GM19043 (cell line): Measurements from ENCODE around the gene ARHGEF26.

ENCODE experiments used
- ATAC-seq: cut with Tn5 transposase; IDR thresholded peaks from one replicate; pipeline ENCODE4 v1.9.1; 2021; ENCODE audit warnings: low read depth; ENCODE audit not compliant: unreplicated experiment

Gene ARHGEF26

DNA sequence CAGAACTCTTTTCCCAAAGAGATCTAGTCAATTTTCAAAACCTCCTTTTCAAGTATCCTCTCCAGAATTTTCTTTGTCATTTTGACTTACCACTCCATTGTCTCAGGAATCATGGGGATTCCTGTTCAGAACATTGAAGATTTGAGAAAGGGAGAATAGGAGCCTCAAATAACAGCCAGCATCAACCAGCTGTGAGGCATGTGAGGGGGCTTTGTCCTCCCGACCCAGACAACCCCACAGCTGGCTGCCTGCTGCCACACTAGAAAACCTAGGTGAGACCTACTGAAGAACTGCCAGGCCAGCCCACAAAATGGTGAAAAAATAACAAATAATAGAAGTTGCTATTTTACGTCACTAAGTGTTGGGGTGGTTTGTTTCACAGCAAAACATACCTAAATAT lies 5.9 kb upstream of the ARHGEF26 start:
- ATAC-seq = no peak

DNA sequence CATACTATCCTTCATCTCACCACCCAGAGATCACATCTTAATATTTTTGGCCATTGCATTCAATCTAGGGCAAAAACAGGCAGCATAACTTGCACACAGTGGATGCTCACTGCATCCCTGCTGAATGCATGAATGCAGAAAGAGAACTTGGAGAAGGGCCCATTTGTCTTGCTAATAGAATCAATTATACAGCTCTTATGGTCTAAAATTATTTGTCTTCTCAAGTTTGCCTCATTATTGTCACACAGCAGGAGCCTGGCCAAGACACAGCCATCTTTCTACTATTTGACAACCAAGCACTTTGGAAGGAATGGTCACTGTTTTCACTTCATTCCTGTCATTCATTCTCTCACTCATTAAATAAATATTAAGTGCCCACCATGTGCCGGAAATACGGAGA lies 1.2 kb upstream of the ARHGEF26 start:
- no peak for ATAC-seq

DNA sequence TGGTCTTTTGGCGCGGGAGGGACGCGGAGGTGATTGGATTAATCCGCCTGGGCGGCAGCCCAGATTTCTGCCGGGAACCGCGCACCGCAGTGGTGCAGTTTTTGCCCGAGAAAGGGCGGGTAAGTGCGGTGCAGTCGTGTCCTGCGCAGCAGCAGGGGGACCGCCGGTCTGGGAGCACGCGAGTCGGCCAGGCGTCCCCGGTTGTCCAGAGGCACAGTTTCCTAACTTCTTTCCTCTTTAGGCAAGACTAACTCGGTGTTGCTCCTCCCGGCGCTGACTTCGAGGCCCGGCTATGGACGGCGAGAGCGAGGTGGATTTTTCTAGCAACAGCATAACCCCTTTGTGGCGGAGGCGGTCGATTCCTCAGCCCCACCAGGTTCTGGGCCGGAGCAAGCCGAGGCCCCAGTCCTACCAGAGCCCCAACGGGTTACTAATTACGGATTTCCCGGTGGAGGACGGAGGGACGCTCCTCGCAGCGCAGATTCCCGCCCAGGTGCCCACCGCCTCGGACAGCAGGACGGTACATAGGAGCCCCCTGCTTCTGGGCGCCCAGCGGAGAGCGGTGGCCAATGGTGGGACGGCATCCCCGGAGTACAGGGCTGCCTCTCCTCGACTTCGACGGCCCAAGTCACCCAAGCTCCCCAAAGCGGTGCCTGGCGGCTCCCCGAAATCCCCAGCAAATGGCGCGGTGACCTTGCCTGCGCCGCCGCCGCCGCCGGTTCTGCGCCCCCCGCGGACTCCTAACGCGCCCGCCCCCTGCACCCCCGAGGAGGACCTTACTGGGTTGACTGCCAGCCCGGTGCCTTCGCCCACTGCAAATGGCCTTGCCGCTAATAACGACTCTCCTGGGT lies 736 bp downstream of the ARHGEF26 start:
- no peak for ATAC-seq

DNA sequence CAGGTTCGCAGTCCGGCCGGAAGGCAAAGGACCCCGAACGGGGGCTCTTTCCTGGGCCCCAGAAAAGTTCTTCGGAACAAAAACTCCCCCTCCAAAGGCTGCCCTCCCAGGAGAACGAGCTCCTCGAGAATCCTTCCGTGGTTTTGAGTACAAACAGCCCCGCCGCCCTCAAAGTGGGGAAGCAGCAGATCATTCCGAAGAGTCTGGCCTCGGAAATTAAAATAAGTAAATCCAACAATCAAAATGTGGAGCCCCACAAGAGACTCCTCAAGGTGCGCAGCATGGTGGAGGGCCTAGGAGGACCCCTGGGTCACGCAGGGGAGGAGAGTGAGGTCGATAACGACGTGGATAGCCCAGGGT lies 1.3 kb downstream of the ARHGEF26 start:
- no peak for ATAC-seq

DNA sequence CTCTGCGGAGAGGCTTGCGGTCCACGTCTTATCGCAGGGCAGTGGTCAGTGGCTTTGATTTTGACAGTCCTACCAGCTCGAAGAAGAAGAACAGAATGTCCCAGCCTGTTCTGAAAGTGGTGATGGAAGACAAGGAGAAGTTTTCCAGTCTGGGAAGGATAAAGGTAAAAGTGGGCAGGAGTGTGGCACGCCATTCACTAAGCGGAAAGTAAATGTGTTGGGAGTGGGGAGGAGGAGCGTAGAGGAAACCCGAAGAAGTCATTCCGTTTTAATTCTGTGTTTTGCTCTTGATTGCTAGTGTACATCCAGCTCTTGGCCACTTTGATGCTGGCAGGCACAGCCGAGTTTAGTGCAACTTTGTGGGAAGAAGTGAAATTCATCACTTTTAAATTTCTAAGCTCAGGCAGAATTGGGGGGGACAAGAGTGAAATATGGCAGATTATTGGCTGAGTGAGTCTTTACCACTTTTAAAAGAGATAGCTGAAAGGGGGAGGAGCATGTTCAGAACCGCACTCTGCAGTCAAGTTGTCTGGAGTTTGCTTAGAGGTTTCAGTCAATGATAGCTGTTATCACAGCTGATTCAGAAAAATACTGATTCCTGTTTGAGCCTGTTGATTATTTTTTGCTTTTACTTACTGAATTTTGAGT lies 1.8 kb downstream of the ARHGEF26 start:
- ATAC-seq = no peak

DNA sequence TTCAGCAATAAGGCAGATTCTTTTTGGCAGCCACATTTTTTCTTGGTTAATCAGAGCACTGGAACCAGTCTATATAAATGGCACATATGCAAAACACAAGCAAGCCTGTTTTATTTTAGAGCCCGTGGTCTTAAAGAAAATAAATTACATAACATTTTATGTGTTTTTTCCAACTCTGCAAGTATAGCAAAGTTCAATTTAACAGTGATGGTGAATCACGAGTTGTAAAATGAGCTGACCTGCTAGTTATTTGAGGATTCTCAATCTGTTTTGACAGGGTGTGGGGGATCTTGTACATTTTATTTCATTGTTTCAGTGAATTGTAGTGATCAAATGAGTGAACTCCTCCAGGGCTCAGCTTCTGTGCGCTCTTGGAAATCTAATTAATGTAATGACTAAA lies 2.7 kb downstream of the ARHGEF26 start:
- no peak for ATAC-seq

DNA sequence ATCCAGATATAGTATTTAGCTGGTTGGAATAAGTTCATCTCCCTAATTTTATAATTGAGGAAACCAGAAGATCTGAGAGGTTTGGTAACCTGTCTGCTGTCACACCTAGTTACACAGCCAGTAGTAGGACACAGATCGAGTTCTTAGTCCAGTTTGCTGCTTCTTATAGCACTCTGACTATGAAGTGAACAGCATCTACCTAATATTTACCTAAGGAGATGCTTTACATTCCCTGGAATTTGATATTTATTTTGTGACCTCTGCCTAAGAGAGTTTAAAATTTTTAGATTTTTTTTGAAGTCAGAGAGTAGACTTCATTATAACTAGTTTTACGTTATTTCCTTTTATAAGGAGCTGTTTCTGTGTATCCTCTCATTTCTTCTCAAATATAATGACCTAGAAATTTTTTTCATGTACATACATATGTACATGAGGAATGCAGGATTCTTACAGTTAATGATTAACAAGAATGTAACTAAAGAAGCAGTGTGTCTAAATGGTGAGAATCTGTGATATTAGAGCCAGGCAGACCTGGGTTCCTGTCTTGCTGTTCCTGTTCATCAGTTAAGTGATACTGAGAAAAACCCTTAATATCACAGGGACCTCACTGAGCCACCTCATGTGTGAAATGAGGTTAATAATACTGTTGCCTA lies 4.3 kb downstream of the ARHGEF26 start:
- no peak for ATAC-seq

DNA sequence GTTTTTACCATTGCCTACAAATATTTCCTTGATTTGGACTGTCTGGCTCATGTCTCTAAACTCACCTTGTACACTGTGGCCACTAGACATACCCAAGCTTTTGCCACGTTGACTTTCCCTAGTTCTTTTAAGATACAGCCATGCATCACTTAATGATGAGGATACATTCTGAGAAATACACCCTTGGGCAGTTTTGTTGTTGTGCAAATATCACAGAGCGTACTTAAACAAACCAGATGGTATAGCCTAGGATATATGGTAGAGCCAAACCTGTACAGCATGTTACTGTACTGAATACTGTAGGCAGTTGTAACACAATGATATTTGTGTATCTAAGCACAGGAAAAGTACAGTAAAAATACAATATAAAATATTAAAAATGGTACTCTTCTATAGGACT lies 5.5 kb downstream of the ARHGEF26 start:
- no peak for ATAC-seq

DNA sequence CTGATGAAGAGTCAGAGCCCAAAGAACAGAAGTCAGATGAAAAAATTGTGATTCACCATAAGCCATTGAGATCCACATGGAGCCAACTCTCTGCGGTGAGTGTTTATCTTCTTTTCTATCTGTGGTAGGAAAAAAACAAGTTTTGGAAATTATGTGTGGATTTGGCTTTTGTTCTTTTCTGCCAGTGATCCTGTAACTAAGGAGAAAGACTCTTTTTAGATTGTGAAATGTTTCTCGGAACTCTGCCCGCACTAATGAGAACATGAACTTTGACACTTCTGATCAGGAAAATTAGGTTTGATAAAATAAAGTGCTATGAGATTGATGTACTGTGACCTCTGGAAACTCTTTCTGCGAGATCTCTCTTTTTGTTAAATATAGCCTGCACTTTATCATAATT lies 8.4 kb downstream of the ARHGEF26 start:
- no peak for ATAC-seq

DNA sequence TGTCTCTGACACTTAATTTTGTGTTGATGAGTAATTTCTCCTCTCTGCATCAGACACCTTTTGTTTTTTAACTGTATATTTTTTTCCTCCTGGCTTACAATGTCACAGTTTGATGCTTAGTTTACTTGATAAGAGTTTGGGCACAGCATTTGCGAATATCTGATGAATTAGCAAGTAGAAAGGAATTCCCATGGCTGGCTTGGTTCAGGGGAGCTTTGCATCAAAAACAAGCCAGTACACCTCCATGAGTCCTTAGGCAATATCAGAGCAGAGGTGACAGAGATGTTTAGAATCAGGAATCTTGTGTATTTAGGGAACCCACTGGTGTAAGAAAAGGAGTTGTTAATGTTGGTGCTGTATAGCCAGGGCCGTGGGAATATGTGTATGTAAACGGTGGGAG lies 9.3 kb downstream of the ARHGEF26 start:
- ATAC-seq = no peak

DNA sequence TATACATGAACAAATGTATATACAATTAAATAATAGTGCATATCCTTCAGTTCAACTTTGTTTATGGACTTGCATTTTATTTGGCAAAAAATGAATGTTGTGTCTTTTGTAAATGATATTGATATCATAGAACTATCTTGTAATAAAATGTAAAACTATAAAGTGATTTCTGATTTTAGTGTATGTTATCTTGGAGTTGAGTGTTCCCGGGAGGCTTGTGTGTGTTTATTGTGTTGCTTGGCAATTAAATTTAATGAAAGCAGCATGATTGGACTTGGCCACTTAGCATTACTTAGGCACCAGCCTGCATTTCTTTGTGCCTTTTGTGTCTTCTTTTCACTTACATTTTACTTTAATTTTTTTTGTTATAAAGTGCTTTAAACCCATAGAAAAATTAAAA lies 10.6 kb downstream of the ARHGEF26 start:
- ATAC-seq = no peak

DNA sequence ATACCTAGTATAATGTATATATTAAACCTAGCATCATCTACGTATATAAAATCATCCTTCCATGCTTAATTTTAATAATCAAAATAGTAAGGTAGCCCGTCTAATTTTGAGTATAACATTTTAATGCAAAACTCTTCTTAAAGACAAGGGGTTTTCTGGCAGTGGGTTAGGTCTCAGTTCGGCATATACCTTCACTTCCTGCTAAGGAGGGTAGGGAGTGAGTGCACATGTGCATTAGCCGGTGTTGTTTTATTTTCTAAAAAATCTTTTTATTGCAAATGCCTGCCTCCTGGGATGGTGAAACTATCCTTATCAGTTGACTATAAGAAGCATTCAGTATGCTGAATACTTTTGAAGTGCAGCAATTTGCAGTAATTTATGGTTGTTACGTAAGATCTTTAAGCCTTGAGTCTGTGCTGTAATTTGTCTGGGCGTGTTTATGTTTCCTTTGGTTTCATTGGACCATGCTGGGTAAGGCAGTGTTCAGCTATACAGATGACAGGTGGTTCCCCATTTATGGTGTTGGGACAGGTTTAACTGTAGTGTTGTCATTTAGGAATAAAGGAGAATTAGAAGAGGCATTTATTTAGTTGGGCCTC lies 11.7 kb downstream of the ARHGEF26 start:
- ATAC-seq = no peak

DNA sequence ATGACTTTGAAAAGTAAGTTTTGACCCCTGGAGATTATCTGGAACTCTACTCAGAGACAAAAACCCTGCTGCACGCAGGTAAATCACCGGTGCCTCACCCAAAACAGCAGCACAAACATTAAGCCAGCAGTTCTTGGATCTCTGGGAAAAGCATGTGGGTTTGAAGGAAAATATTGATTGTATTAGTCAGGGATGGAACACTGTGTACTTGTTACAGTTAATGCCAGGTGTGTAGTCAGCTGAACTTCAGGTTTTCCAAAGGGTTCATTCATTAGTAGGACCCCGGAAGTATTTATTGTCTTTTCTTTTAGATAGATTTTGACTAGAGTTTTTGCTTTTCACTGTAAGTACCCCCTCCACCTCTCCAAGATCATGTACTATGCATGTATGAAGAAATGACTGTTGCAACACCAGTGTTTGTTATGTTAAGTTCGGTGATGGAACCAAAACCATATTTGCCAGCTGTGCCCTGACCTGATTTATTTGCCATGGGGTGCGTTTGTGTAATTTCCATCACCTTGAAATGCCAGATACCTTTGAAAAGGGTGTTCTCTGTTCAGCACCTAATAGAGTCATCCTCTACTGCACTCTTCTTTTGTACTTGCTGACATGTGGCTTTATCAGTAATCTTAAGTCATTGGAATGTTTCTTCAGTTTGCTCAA lies 14.5 kb downstream of the ARHGEF26 start:
- ATAC-seq = no peak

DNA sequence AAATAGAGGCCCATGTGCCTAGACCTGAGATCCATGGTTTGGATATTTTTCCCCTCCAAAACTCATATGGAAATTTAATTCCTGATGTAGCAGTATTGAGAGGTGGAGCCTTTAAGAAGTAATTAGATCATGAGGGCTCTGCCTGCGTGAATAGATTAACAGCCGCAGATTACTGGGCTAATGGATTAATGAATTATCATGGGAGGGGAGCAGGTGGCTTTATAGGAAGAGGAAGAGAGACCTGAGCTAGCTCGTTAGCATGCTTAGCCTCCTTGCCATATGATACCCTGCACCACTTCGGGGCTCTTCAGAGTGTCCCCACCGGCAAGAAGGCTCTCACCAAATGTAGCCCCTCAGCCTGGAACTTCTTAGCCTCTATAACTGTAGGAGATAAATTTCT lies 15.8 kb downstream of the ARHGEF26 start:
- ATAC-seq = no peak

DNA sequence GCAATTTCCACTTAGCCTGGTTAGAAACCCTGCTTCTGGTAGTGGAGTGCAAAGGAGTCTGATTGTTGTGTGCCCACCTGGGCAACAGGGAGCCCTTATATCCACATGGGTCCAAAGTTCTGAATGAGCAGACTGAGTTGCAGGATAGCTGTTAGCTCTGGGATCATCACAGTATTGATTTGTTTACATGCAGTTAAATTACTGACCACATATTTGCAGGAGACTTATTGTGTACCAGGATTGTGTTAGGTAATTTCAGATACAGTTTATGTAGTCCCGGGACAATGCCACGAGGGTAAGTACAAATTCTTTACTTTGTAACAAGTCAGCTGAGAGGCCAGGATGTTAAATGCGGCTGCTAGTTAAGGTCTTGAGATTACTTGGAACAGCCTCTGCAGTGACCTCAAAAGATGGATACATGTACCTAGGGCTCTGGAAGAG lies 18.8 kb downstream of the ARHGEF26 start:
- no peak for ATAC-seq

DNA sequence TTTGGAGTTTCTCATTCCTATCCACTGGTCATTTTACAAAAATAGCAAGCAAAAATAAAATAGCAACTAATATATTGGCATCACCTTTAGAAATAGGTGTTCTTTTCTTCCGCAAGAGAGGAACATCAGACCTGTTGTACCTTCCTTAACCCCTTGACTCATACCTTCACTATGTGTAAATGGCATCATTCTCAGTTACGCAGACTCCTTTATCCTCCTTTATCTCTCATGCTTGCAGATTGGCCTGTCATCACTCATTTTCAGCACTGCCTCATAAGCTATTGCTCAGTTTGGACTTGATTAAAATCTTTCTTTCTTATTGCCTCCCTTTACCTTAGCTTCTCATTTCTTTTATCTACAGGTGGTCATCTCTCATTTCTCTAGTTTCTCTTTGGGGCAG lies 21.4 kb downstream of the ARHGEF26 start:
- ATAC-seq = no peak

DNA sequence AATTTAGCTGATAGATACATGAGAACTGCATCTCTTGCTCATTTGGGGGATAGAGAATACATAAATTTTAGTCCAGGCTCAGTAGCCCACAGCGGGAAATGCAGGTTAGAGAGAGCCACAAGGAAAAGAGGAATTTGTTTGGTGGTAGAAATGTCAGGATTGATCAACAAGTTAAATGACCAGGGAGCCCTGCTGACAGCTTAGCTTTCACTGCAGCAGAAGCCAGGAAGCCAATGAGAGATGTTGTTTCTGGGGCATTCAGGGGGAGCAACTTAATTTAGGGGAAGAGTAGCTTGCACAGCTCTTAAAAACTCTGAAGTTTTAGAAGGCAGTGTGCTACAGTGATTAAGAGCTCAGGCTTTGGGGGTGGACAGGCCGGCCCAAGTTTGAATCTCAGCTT lies 22.7 kb downstream of the ARHGEF26 start:
- no peak for ATAC-seq

DNA sequence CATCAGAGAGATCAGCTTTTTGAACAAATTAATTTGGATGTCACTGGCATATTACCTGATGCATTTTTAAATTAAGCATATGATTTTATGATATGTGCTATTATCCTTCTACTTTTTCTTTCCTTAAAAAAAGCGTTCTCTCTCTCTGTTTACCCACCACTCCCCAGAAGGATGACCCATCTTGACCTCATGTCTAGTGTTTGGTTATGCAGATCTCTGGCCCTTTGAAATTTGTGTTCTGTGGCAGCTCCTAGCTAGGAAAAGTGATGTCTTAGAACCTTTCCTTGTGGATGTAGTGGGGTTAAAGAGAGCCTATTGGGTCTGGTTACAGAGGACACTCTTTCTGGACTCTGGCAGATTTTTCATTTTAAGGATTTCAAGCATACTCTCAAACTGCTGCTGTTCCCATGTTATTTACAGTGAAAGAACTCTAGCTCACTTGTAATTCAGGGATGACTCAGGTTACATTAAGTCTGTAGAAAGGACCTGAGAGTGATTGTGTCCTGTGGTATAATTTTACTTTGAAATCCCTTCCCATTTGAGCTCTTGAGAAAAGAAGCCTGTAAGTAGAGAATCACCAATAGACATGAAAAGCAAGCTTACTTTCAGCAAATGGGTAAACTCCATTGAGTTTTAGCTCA lies 23.8 kb downstream of the ARHGEF26 start:
- no peak for ATAC-seq

DNA sequence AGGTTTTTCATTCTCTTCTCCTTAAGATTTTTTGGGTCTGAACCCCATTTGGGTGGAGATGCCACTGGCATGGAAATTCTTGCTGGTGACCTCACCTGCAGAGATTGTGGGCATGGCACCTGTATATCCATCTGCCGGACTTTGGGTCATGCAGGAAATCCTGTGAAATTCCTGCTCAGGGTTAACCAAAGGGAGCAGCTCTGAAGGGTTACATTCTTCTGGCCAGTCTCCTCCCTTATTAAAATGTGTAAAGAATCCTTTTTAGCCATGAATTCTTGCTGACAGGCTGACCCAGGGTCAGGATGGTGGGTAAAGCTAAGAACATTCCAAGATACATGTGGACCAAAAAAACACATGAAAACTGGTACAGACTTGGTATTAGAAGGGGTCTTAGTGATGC lies 27.4 kb downstream of the ARHGEF26 start:
- no peak for ATAC-seq

DNA sequence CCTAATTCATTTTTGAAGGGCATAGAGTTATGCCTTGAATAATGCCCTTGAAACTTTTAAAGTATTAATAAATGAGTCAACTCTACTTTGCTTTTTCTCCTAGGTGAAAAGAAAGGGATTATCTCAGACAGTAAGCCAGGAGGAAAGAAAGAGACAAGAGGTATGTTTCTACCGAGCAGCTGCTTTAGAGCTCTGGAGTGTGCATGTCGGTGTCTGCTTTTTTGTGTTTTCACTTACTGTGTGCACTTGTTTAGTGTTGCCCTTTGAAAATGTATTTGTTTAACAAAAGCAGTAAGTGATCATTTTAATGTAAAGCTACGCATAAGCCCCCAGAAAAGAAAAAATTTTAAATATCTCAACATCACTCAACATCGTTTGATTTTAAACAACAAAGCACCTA lies 28.1 kb downstream of the ARHGEF26 start:
- no peak for ATAC-seq
